GM23338 (cell line): ENCODE data around the gene KCNK16. TPM values are rescaled to one million over a fixed set of nuclear protein-coding genes. Genes with fewer than 3 reads are reported as not detected.

ENCODE experiments used
- ATAC-seq: fragments of 200-7000 bp; cut with Tn5 transposase; 3 replicates; pipeline ENCODE4 v1.9.1; 2020
- DNase-seq: peaks from one replicate; pipeline ENCODE4 v3.0.0-alpha.2; 2015; ENCODE audit warnings: low spot score
- H2AFZ ChIP-seq: fragments of 200-600 bp; sonication (generic); 2 replicates; pipeline ENCODE4 v1.8.0; 2016; ENCODE audit warnings: antibody characterized with exemption, mild to moderate bottlenecking, moderate library complexity
- H3F3A ChIP-seq: fragments of 200-600 bp; sonication (generic); replicated peaks from 2 replicates; pipeline ENCODE4 v1.8.0; 2017; ENCODE audit warnings: antibody characterized with exemption, mixed run types, low read depth
- H3K27ac ChIP-seq: fragments of 200-600 bp; sonication (generic); 2 replicates; pipeline ENCODE4 v1.6.1; 2016; ENCODE audit warnings: low read depth
- H3K27me3 ChIP-seq: fragments of 200-600 bp; sonication (generic); 2 replicates; pipeline ENCODE4 v1.8.0; 2016; ENCODE audit warnings: mild to moderate bottlenecking, mixed run types, moderate library complexity; ENCODE audit not compliant: insufficient read depth
- H3K36me3 ChIP-seq: fragments of 200-600 bp; sonication (generic); 2 replicates; pipeline ENCODE4 v1.8.0; 2016; ENCODE audit warnings: mild to moderate bottlenecking; ENCODE audit not compliant: insufficient read depth
- H3K4me1 ChIP-seq: fragments of 200-600 bp; sonication (generic); 2 replicates; pipeline ENCODE4 v1.8.0; 2016; ENCODE audit warnings: mild to moderate bottlenecking, moderate library complexity; ENCODE audit not compliant: insufficient read depth
- H3K4me2 ChIP-seq: fragments of 200-600 bp; sonication (generic); 2 replicates; pipeline ENCODE4 v1.7.1; 2017; ENCODE audit warnings: mixed run types
- H3K4me3 ChIP-seq: fragments of 200-600 bp; sonication (generic); 2 replicates; pipeline ENCODE4 v1.6.1; 2016; ENCODE audit warnings: mixed run types
- H3K79me2 ChIP-seq: fragments of 200-600 bp; sonication (generic); replicated peaks from 2 replicates; pipeline ENCODE4 v1.8.0; 2017; ENCODE audit warnings: mild to moderate bottlenecking; ENCODE audit not compliant: insufficient read depth
- H3K9me2 ChIP-seq: fragments of 200-600 bp; sonication (generic); 2 replicates; pipeline ENCODE4 v1.8.0; 2017; ENCODE audit not compliant: insufficient read depth
- H4K20me1 ChIP-seq: fragments of 200-600 bp; sonication (generic); replicated peaks from 2 replicates; pipeline ENCODE4 v1.8.0; 2017; ENCODE audit warnings: mild to moderate bottlenecking; ENCODE audit not compliant: insufficient read depth
- H3K27ac Mint-ChIP-seq: 2 replicates; pipeline ENCODE4 v1.8.0; 2020; ENCODE audit warnings: inconsistent platforms, mild to moderate bottlenecking, moderate library complexity, mixed read lengths
- H3K27me3 Mint-ChIP-seq: 3 replicates; pipeline ENCODE4 v1.8.0; 2022; ENCODE audit warnings: low read depth, mild to moderate bottlenecking, moderate library complexity, mixed read lengths, inconsistent platforms; ENCODE audit not compliant: insufficient read depth, poor library complexity
- H3K36me3 Mint-ChIP-seq: 3 replicates; pipeline ENCODE4 v1.8.0; 2021; ENCODE audit warnings: low read depth, mild to moderate bottlenecking, inconsistent platforms, moderate library complexity, mixed read lengths
- H3K4me1 Mint-ChIP-seq: 3 replicates; pipeline ENCODE4 v1.8.0; 2020; ENCODE audit warnings: mild to moderate bottlenecking, inconsistent platforms, mixed read lengths
- H3K4me3 Mint-ChIP-seq: 3 replicates; pipeline ENCODE4 v1.8.0; 2021; ENCODE audit warnings: moderate library complexity, mild to moderate bottlenecking, inconsistent platforms, mixed read lengths
- H3K9me3 Mint-ChIP-seq: 3 replicates; pipeline ENCODE4 v1.8.0; 2020; ENCODE audit warnings: moderate library complexity, mild to moderate bottlenecking, inconsistent platforms, mixed read lengths
- CREB1 ChIP-seq: fragments of 250-450 bp; sonication (Bioruptor Pico); IDR thresholded peaks from 2 replicates; pipeline ENCODE4 v1.5.0; 2020; ENCODE audit warnings: low read depth, mild to moderate bottlenecking, moderate library complexity
- ETS1 ChIP-seq: IDR thresholded peaks from 2 replicates; pipeline ENCODE4 v1.6.1; 2016; ENCODE audit warnings: antibody characterized with exemption
- STAT1 ChIP-seq: IDR thresholded peaks from one replicate; pipeline ENCODE4 v1.6.1; 2016; ENCODE audit warnings: antibody characterized with exemption; ENCODE audit not compliant: unreplicated experiment
- polyA plus RNA-seq: library from polyadenylated mRNA; unstranded; fragments of >200 nt; fragmentation: Nextera tagmentation; extraction: Ambion mirVana; gene quantifications from 2 replicates; pipeline ENCODE4 v1.2.1, GENCODE V29; 2016
- total RNA-seq: library from RNA; depleted of rRNA; stranded (reverse); fragments of >200 nt; shearing (Covaris generic); gene quantifications from 2 replicates; pipeline ENCODE4 v1.2.3, GENCODE V29; 2014
- TF ChIP-seq, protein P1 (sequence below): fragments of 250-450 bp; sonication (Bioruptor Pico); IDR thresholded peaks from 2 replicates; pipeline ENCODE4 v1.5.0; 2020; ENCODE audit warnings: mild to moderate bottlenecking, moderate library complexity

Gene KCNK16
- total and polyA plus RNA-seq, 2 experiments from 2014 or later, result not detected

DNA sequence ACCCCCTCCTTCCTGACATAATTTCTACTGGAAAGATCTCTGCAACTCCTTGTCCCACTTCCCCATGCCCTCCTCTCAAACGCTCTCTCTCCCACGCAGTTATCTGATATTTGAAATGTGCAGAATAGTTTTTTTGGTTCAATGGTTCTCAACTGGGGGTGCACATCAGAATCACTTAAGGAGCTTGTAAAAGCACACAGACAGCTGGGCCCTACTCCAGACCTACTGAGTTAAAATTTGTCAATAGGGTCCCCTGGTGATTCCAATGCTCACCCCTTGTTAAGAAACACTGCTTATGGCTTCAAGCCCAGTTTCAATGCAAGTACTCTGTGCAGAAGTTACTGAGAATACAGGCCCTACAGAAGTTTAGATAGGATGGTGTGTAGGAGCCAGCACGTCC lies 45.2 kb upstream of the KCNK16 start (continued):
- TF ChIP-seq STAT1, result no peak

- no peaks in the 10 kb centered on the region for H3K27me3 ChIP-seq
- H3K4me1 Mint-ChIP-seq, result peaks cover 10% of the 10 kb centered on the region
- no peak overlapping the region for H3K4me2 ChIP-seq
- no peak for TF ChIP-seq CREB1 (CRISPR knock-in tag)
- TF ChIP-seq, protein P1, sequence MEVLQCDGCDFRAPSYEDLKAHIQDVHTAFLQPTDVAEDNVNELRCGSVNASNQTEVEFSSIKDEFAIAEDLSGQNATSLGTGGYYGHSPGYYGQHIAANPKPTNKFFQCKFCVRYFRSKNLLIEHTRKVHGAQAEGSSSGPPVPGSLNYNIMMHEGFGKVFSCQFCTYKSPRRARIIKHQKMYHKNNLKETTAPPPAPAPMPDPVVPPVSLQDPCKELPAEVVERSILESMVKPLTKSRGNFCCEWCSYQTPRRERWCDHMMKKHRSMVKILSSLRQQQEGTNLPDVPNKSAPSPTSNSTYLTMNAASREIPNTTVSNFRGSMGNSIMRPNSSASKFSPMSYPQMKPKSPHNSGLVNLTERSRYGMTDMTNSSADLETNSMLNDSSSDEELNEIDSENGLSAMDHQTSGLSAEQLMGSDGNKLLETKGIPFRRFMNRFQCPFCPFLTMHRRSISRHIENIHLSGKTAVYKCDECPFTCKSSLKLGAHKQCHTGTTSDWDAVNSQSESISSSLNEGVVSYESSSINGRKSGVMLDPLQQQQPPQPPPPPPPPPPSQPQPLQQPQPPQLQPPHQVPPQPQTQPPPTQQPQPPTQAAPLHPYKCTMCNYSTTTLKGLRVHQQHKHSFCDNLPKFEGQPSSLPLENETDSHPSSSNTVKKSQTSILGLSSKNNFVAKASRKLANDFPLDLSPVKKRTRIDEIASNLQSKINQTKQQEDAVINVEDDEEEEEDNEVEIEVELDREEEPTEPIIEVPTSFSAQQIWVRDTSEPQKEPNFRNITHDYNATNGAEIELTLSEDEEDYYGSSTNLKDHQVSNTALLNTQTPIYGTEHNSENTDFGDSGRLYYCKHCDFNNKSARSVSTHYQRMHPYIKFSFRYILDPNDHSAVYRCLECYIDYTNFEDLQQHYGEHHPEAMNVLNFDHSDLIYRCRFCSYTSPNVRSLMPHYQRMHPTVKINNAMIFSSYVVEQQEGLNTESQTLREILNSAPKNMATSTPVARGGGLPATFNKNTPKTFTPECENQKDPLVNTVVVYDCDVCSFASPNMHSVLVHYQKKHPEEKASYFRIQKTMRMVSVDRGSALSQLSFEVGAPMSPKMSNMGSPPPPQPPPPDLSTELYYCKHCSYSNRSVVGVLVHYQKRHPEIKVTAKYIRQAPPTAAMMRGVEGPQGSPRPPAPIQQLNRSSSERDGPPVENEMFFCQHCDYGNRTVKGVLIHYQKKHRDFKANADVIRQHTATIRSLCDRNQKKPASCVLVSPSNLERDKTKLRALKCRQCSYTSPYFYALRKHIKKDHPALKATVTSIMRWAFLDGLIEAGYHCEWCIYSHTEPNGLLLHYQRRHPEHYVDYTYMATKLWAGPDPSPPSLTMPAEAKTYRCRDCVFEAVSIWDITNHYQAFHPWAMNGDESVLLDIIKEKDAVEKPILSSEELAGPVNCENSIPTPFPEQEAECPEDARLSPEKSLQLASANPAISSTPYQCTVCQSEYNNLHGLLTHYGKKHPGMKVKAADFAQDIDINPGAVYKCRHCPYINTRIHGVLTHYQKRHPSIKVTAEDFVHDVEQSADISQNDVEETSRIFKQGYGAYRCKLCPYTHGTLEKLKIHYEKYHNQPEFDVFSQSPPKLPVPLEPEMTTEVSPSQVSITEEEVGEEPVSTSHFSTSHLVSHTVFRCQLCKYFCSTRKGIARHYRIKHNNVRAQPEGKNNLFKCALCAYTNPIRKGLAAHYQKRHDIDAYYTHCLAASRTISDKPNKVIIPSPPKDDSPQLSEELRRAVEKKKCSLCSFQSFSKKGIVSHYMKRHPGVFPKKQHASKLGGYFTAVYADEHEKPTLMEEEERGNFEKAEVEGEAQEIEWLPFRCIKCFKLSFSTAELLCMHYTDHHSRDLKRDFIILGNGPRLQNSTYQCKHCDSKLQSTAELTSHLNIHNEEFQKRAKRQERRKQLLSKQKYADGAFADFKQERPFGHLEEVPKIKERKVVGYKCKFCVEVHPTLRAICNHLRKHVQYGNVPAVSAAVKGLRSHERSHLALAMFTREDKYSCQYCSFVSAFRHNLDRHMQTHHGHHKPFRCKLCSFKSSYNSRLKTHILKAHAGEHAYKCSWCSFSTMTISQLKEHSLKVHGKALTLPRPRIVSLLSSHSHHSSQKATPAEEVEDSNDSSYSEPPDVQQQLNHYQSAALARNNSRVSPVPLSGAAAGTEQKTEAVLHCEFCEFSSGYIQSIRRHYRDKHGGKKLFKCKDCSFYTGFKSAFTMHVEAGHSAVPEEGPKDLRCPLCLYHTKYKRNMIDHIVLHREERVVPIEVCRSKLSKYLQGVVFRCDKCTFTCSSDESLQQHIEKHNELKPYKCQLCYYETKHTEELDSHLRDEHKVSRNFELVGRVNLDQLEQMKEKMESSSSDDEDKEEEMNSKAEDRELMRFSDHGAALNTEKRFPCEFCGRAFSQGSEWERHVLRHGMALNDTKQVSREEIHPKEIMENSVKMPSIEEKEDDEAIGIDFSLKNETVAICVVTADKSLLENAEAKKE, result no peak
- TF ChIP-seq ETS1, result no peak
- DNase-seq, result no peak
- no peaks in the 10 kb centered on the region for H3K9me2 ChIP-seq
- no peaks in the 10 kb centered on the region for H3K9me3 Mint-ChIP-seq
- H4K20me1 ChIP-seq, result no peaks in the 10 kb centered on the region
- H3F3A ChIP-seq, result no peaks in the 10 kb centered on the region
- H3K4me3 Mint-ChIP-seq, result no peak overlapping the region
- no peak for ATAC-seq
- no peak overlapping the region for H3K27ac Mint-ChIP-seq
- H3K36me3 ChIP-seq, result no peaks in the 10 kb centered on the region
- peaks cover 2% of the 10 kb centered on the region for H3K27me3 Mint-ChIP-seq
- H3K79me2 ChIP-seq, result no peaks in the 10 kb centered on the region
- H2AFZ ChIP-seq, result no peak overlapping the region
- peaks cover 9% of the 10 kb centered on the region; the same call in 1 of the 2 replicates for H3K4me1 ChIP-seq
- H3K27ac ChIP-seq, result no peak overlapping the region
- H3K36me3 Mint-ChIP-seq, result no peaks in the 10 kb centered on the region
- H3K4me3 ChIP-seq, result no peak overlapping the region
Observed at GRCh38 chr6:39366931-39367618, 44.6 kb upstream of the KCNK16 start.
